Neural cell (in vitro differentiated cells): ENCODE measurements around the gene PTGDR2. TPM values are rescaled to one million over a fixed set of nuclear protein-coding genes. Genes with fewer than 3 reads are reported as not detected.

Source experiments
- H2AFZ ChIP-seq: fragments of 200-600, 300-800 bp; sonication (generic), shearing (Covaris generic); 2 replicates; pipeline ENCODE4 v1.6.0; 2014; ENCODE audit warnings: low read depth, mild to moderate bottlenecking, antibody characterized with exemption, low read length, moderate library complexity
- H3F3A ChIP-seq: fragments of 200-600 bp; shearing (Covaris generic); 2 replicates; pipeline ENCODE4 v1.6.1; 2016; ENCODE audit warnings: mild to moderate bottlenecking, moderate library complexity, mixed read lengths, antibody characterized with exemption, low read length; ENCODE audit not compliant: insufficient read depth, poor library complexity, severe bottlenecking
- H3K27ac ChIP-seq: fragments of 200-600, 300-800 bp; sonication (generic), shearing (Covaris generic); 2 replicates; pipeline ENCODE4 v1.5.1; 2014; ENCODE audit warnings: mild to moderate bottlenecking, low read length, moderate library complexity
- H3K27me3 ChIP-seq: fragments of 300-800, 200-600 bp; sonication (generic), shearing (Covaris generic); 2 replicates; pipeline ENCODE4 v1.6.0; 2014; ENCODE audit warnings: mild to moderate bottlenecking, low read depth, low read length, moderate library complexity; ENCODE audit not compliant: insufficient read depth
- H3K36me3 ChIP-seq: fragments of 300-800, 200-600 bp; sonication (generic), shearing (Covaris generic); 2 replicates; pipeline ENCODE4 v1.5.1; 2014; ENCODE audit warnings: mild to moderate bottlenecking, antibody characterized with exemption, low read length, moderate library complexity; ENCODE audit not compliant: insufficient read depth
- H3K4me2 ChIP-seq: fragments of 300-800, 200-600 bp; sonication (generic), shearing (Covaris generic); 2 replicates; pipeline ENCODE4 v1.6.0; 2014; ENCODE audit warnings: mild to moderate bottlenecking, low read length
- H3K4me3 ChIP-seq: fragments of 300-800, 200-600 bp; sonication (generic), shearing (Covaris generic); 2 replicates; pipeline ENCODE4 v1.5.1; 2014; ENCODE audit warnings: mild to moderate bottlenecking, low read length, moderate library complexity
- H3K79me2 ChIP-seq: fragments of 200-600 bp; shearing (Covaris generic); replicated peaks from 2 replicates; pipeline ENCODE4 v1.6.0; 2014; ENCODE audit warnings: mild to moderate bottlenecking, low read length, moderate library complexity; ENCODE audit not compliant: insufficient read depth
- H3K9ac ChIP-seq: fragments of 300-800, 200-600 bp; sonication (generic), shearing (Covaris generic); 2 replicates; pipeline ENCODE4 v1.6.1; 2016; ENCODE audit warnings: mild to moderate bottlenecking, low read length, mixed read lengths
- H3K9me2 ChIP-seq: fragments of 200-600 bp; shearing (Covaris generic); 2 replicates; pipeline ENCODE4 v1.6.1; 2016; ENCODE audit warnings: mild to moderate bottlenecking, low read length, mixed read lengths; ENCODE audit not compliant: insufficient read depth
- H3K9me3 ChIP-seq: fragments of 200-600, 300-800 bp; sonication (generic), shearing (Covaris generic); 2 replicates; pipeline ENCODE4 v1.6.1; 2016; ENCODE audit warnings: mild to moderate bottlenecking, mixed run types, low read length, moderate library complexity, mixed read lengths
- H4K20me1 ChIP-seq: fragments of 200-600 bp; shearing (Covaris generic); 2 replicates; pipeline ENCODE4 v1.6.1; 2016; ENCODE audit warnings: mild to moderate bottlenecking, mixed run types; ENCODE audit not compliant: insufficient read depth
- CTCF ChIP-seq: fragments of 450-650 bp; IDR thresholded peaks from 2 replicates; pipeline ENCODE4 v1.5.1; 2014; ENCODE audit warnings: antibody characterized with exemption, mild to moderate bottlenecking, moderate library complexity; ENCODE audit not compliant: poor library complexity, severe bottlenecking
- EP300 ChIP-seq: fragments of 450-650 bp; conservative IDR thresholded peaks from 2 replicates; pipeline ENCODE4 v1.6.1; 2014; ENCODE audit warnings: antibody characterized with exemption, mild to moderate bottlenecking, moderate library complexity; ENCODE audit not compliant: poor library complexity, severe bottlenecking
- EZH2 ChIP-seq: fragments of 200-600, 300-800 bp; shearing (Covaris generic), sonication (generic); IDR thresholded peaks from 2 replicates; pipeline ENCODE4 v1.6.1; 2014; ENCODE audit warnings: antibody characterized with exemption, low read length, borderline replicate concordance, mild to moderate bottlenecking; ENCODE audit not compliant: insufficient read depth, poor library complexity, severe bottlenecking
- MXI1 ChIP-seq: fragments of 450-650 bp; conservative IDR thresholded peaks from 2 replicates; pipeline ENCODE4 v1.6.1; 2014; ENCODE audit warnings: antibody characterized with exemption, mild to moderate bottlenecking; ENCODE audit not compliant: poor library complexity, severe bottlenecking
- POLR2AphosphoS5 ChIP-seq: IDR thresholded peaks from 2 replicates; pipeline ENCODE4 v1.6.1; 2012
- RAD21 ChIP-seq: fragments of 450-650 bp; conservative IDR thresholded peaks from 2 replicates; pipeline ENCODE4 v1.6.1; 2014; ENCODE audit warnings: antibody characterized with exemption, mild to moderate bottlenecking, moderate library complexity
- REST ChIP-seq: IDR thresholded peaks from 2 replicates; pipeline ENCODE4 v1.6.1; 2012; ENCODE audit warnings: borderline replicate concordance
- SMC3 ChIP-seq: fragments of 450-650 bp; conservative IDR thresholded peaks from 2 replicates; pipeline ENCODE4 v1.6.1; 2014; ENCODE audit warnings: antibody characterized with exemption, mild to moderate bottlenecking, moderate library complexity; ENCODE audit not compliant: poor library complexity
- TAF1 ChIP-seq: IDR thresholded peaks from 2 replicates; pipeline ENCODE4 v1.6.1; 2012; ENCODE audit warnings: low read depth
- polyA plus RNA-seq: library from polyadenylated mRNA; depleted of rRNA; stranded (reverse); fragments of >200 nt; gene quantifications from 2 replicates; pipeline ENCODE4 v1.2.3, GENCODE V29; 2014

The PTGDR2 gene
- polyA plus RNA-seq, 1 donor from 2014 or later = 0.51 TPM

- no peaks in the 10 kb centered on the region for H3K9me2 ChIP-seq
- H2AFZ ChIP-seq = no peak overlapping the region
- no peaks in the 10 kb centered on the region for H3K36me3 ChIP-seq
- no peaks in the 10 kb centered on the region for H4K20me1 ChIP-seq
- H3F3A ChIP-seq = no peaks in the 10 kb centered on the region
- no peak overlapping the region for H3K4me2 ChIP-seq
- no peak for TF ChIP-seq POLR2AphosphoS5
- no peak for TF ChIP-seq RAD21
- no peak for TF ChIP-seq EZH2
- TF ChIP-seq TAF1 = no peak
- TF ChIP-seq EP300 = no peak
- no peak for TF ChIP-seq SMC3
- no peak for TF ChIP-seq MXI1
- TF ChIP-seq REST = no peak
- no peak for TF ChIP-seq CTCF
- no peak overlapping the region for H3K9ac ChIP-seq
- H3K27me3 ChIP-seq = no peaks in the 10 kb centered on the region
- no peak overlapping the region for H3K27ac ChIP-seq
- peaks cover 7% of the 10 kb centered on the region for H3K9me3 ChIP-seq
- no peak overlapping the region for H3K4me3 ChIP-seq
- no peaks in the 10 kb centered on the region for H3K79me2 ChIP-seq
Observed at GRCh38 chr11:60816590-60817157, 39.1 kb downstream of the PTGDR2 start.

- Histone ChIP-seq H3K4me2 (no peak overlapping the region), H3K9me2 (no peaks in the 10 kb centered on the region), H3F3A (no peaks in the 10 kb centered on the region), H3K27me3 (no peaks in the 10 kb centered on the region), H4K20me1 (no peaks in the 10 kb centered on the region), H3K4me3 (no peak overlapping the region), H3K9me3 (peaks cover 7% of the 10 kb centered on the region), H3K27ac (no peak overlapping the region), H2AFZ (no peak overlapping the region), H3K79me2 (no peaks in the 10 kb centered on the region), H3K9ac (no peak overlapping the region), H3K36me3 (no peaks in the 10 kb centered on the region)
- no peak for TF ChIP-seq MXI1
- TF ChIP-seq REST = no peak
- TF ChIP-seq POLR2AphosphoS5 = no peak
- no peak for TF ChIP-seq CTCF
- no peak for TF ChIP-seq EZH2
- no peak for TF ChIP-seq TAF1
- TF ChIP-seq EP300 = no peak
- TF ChIP-seq RAD21 = no peak
- TF ChIP-seq SMC3 = no peak
Observed at GRCh38 chr11:60814112-60814511, 41.6 kb downstream of the PTGDR2 start.
